ENCODE data around the gene PDLIM3.

- TF ChIP-seq TAF1 (IDR thresholded peaks at IDR 0.05; ENCODE audit: borderline replicate concordance, low read depth, low read length) = no peak
- TF ChIP-seq POLR2A (IDR thresholded peaks at IDR 0.05; ENCODE audit: low read depth, low read length) = no peak
Observed at GRCh38 chr4:185559915-185560281, 24.6 kb upstream of the PDLIM3 start.

Measured in GM12892 (cell line).